ENCODE data around the gene TBC1D20. TPM values are rescaled to one million over a fixed set of nuclear protein-coding genes. Genes with fewer than 3 reads are reported as not detected.

The TBC1D20 gene
- total RNA-seq, 2 experiments from 2014 or later: 15.7 to 16.1 TPM

DNA sequence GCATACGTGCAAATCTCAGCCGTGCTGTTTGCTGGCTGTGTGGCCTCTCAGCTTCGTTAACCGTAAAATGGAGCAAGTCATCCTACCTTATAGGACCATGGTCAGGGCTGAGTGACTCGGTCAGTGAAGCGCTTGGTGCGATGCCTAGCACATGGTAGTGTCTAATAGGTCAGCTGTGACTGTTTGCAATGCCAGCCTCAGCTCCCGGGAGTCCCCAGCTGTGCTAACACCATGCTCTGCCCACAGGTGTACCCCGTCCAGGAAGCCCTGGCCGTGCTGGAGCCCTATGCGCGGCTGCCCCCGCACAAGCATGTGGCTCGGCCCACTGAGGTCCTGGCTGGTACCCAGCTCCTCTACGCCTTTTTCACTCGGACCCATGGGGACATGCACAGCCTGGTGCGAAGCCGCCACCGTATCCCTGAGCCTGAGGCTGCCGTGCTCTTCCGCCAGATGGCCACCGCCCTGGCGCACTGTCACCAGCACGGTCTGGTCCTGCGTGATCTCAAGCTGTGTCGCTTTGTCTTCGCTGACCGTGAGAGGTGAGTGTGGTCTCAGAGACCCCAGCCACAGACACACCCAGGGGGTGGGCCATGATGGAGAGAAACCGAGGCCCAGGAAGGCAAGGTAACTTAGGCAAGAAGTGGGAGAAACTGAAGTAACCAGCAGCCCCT is 71.2 kb downstream of the TBC1D20 start:
- Histone ChIP-seq H3K9me3 (ENCODE audit: control insufficient read depth in 1 of 2, insufficient read depth in 1 of 2, low read length in 2 of 2) (no peaks in the 10 kb centered on the region), H3K36me3 (ENCODE audit: insufficient read depth, low read length) (peaks cover 78% of the 10 kb centered on the region), H3K27me3 (ENCODE audit: control insufficient read depth in 1 of 2, insufficient read depth in 2 of 2, low read length in 2 of 2) (no peaks in the 10 kb centered on the region), H3K27ac (ENCODE audit: low read depth in 1 of 2, low read length in 2 of 2) (no peak overlapping the region), H3K4me1 (ENCODE audit: insufficient read depth, low read length) (no peaks in the 10 kb centered on the region), H3K4me3 (ENCODE audit: low read length) (no peak overlapping the region)
- H3K4me1 Mint-ChIP-seq (ENCODE audit: low read depth): no peaks in the 10 kb centered on the region
- peaks cover 64% of the 10 kb centered on the region for H3K36me3 Mint-ChIP-seq (ENCODE audit: low read depth)
- H3K4me3 Mint-ChIP-seq: no peak overlapping the region
- no peak for DNase-seq
- ATAC-seq (ENCODE audit: poor library complexity): no peak
- no peak for TF ChIP-seq CTCF (IDR thresholded peaks at IDR 0.05)
- ChIA-PET CTCF (no interaction called here), POLR2A (no interaction called here)
- no peak overlapping the region for H3K27ac Mint-ChIP-seq
- H3K9me3 Mint-ChIP-seq: no peaks in the 10 kb centered on the region
- intact Hi-C loops (cut with DNase I, micrococcal nuclease): no loop called here
- H3K27me3 Mint-ChIP-seq: no peaks in the 10 kb centered on the region

GRCh38 chr20:389220-389619 is 73.1 kb downstream of the TBC1D20 start:
- peaks cover 66% of the 10 kb centered on the region for H3K36me3 Mint-ChIP-seq (ENCODE audit: low read depth)
- intact Hi-C loops (cut with DNase I, micrococcal nuclease): no loop called here
- H3K9me3 ChIP-seq (ENCODE audit: control insufficient read depth in 1 of 2, insufficient read depth in 1 of 2, low read length in 2 of 2): no peaks in the 10 kb centered on the region
- H3K4me3 Mint-ChIP-seq: no peak overlapping the region
- H3K4me1 Mint-ChIP-seq (ENCODE audit: low read depth): no peaks in the 10 kb centered on the region
- H3K27ac ChIP-seq (ENCODE audit: low read depth in 1 of 2, low read length in 2 of 2): no peak overlapping the region
- no peaks in the 10 kb centered on the region for H3K27me3 Mint-ChIP-seq
- H3K4me3 ChIP-seq (ENCODE audit: low read length): no peak overlapping the region
- H3K27ac Mint-ChIP-seq: no peak overlapping the region
- DNase-seq: no peak
- H3K9me3 Mint-ChIP-seq: no peaks in the 10 kb centered on the region
- H3K36me3 ChIP-seq (ENCODE audit: insufficient read depth, low read length): peaks cover 62% of the 10 kb centered on the region
- H3K4me1 ChIP-seq (ENCODE audit: insufficient read depth, low read length): no peaks in the 10 kb centered on the region
- no peak for ATAC-seq (ENCODE audit: poor library complexity)
- no peaks in the 10 kb centered on the region for H3K27me3 ChIP-seq (ENCODE audit: control insufficient read depth in 1 of 2, insufficient read depth in 2 of 2, low read length in 2 of 2)
- CTCF ChIA-PET: no interaction called here
- TF ChIP-seq CTCF (IDR thresholded peaks at IDR 0.05): no peak
- POLR2A ChIA-PET: no interaction called here

- DNase-seq (no peak), ATAC-seq (ENCODE audit: poor library complexity) (no peak)
- TF ChIP-seq CTCF (IDR thresholded peaks at IDR 0.05): no peak
- no peak overlapping the region for H3K27ac ChIP-seq (ENCODE audit: low read depth in 1 of 2, low read length in 2 of 2)
- intact Hi-C loops (cut with DNase I, micrococcal nuclease): no loop called here
- Mint-ChIP-seq H3K4me1 (ENCODE audit: low read depth) (peaks cover 6% of the 10 kb centered on the region), H3K27ac (no peak overlapping the region), H3K27me3 (no peaks in the 10 kb centered on the region), H3K4me3 (no peak overlapping the region), H3K36me3 (ENCODE audit: low read depth) (peaks cover 62% of the 10 kb centered on the region), H3K9me3 (no peaks in the 10 kb centered on the region)
- H3K36me3 ChIP-seq (ENCODE audit: insufficient read depth, low read length): peaks cover 56% of the 10 kb centered on the region
- POLR2A ChIA-PET: no interaction called here
- CTCF ChIA-PET: no interaction called here
- no peaks in the 10 kb centered on the region for H3K4me1 ChIP-seq (ENCODE audit: insufficient read depth, low read length)
- H3K27me3 ChIP-seq (ENCODE audit: control insufficient read depth in 1 of 2, insufficient read depth in 2 of 2, low read length in 2 of 2): no peaks in the 10 kb centered on the region
- H3K4me3 ChIP-seq (ENCODE audit: low read length): no peak overlapping the region
- H3K9me3 ChIP-seq (ENCODE audit: control insufficient read depth in 1 of 2, insufficient read depth in 1 of 2, low read length in 2 of 2): no peaks in the 10 kb centered on the region
Observed at GRCh38 chr20:388034-388994, 74.0 kb downstream of the TBC1D20 start.

Measured in CD4-positive, alpha-beta T cell (primary cell).